GM12878 (cell line): ENCODE results near the gene PIK3R2. TPM values are rescaled to one million over a fixed set of nuclear protein-coding genes. Genes with fewer than 3 reads are reported as not detected.

ENCODE experiments used
- ATAC-seq: fragments of 200-7000 bp; cut with Tn5 transposase; 3 replicates; pipeline ENCODE4 v1.9.1; 2020; ENCODE audit warnings: mild to moderate bottlenecking, moderate library complexity
- BruUV-seq: library from RNA; stranded (reverse); fragments of 400-500 nt; replicated peaks from 2 replicates; lab custom pipeline; 2021; lab: Mats Ljungman, UMichigan
- CTCF ChIA-PET: fragments of 300-600 bp; sonication (Branson Sonifier 250); formaldehyde crosslinking; extraction: SDS; loops from one replicate; lab custom pipeline; 2021; ENCODE audit warnings: inconsistent platforms; lab: Yijun Ruan, JAX
- POLR2A ChIA-PET: fragments of 350-600 bp; formaldehyde crosslinking; extraction: SDS; loops from one replicate; lab custom pipeline; 2021; ENCODE audit warnings: inconsistent platforms; lab: Charles Lee
- RAD21 ChIA-PET: fragments of 300-600 bp; sonication (Branson Sonifier 250); formaldehyde crosslinking; loops from one replicate; lab custom pipeline; 2023; ENCODE audit warnings: antibody characterized with exemption; ENCODE audit not compliant: unreplicated experiment; lab: Charles Lee
- SMC1A ChIA-PET: fragments of 300-600 bp; sonication (Branson Sonifier 250); formaldehyde crosslinking; loops from one replicate; lab custom pipeline; 2023; ENCODE audit not compliant: unreplicated experiment, uncharacterized antibody; lab: Charles Lee
- DNase-seq: peaks from one replicate; pipeline ENCODE4 v3.0.0-alpha.2; 2011; ENCODE audit warnings: low read depth, low spot score
- FAIRE-seq: peaks from 3 replicates; lab custom pipeline; 2011; peaks lifted over from hg19 to GRCh38; lab: Jason Lieb, UNC
- H2AFZ ChIP-seq: 2 replicates; pipeline ENCODE4 v1.6.0; 2011; ENCODE audit warnings: low read depth, low read length, control low read depth; ENCODE audit not compliant: control insufficient read depth
- H3K27ac ChIP-seq: 2 replicates; pipeline ENCODE4 v1.5.1; 2011; ENCODE audit warnings: control low read depth; ENCODE audit not compliant: control insufficient read depth, insufficient read depth
- H3K27me3 ChIP-seq, 2 experiments: replicated peaks in 1 of 2; 2 replicates each; pipeline versions ENCODE4 v1.6.0 to v1.6.1; 2011; ENCODE audit warnings: low read length in 1 of 2; ENCODE audit not compliant: control insufficient read depth in 2 of 2, insufficient read depth in 2 of 2
- H3K36me3 ChIP-seq, 2 experiments: 2 replicates each; pipeline ENCODE4 v1.5.1; 2011; ENCODE audit warnings: low read length in 1 of 2; ENCODE audit not compliant: control insufficient read depth in 2 of 2, insufficient read depth in 2 of 2
- H3K4me1 ChIP-seq: 2 replicates; pipeline ENCODE4 v1.6.1; 2011; ENCODE audit warnings: mild to moderate bottlenecking, low read length, moderate library complexity, mixed read lengths; ENCODE audit not compliant: control insufficient read depth, insufficient read depth
- H3K4me2 ChIP-seq: 2 replicates; pipeline ENCODE4 v1.6.0; 2011; ENCODE audit warnings: control low read depth; ENCODE audit not compliant: control insufficient read depth, insufficient read depth
- H3K4me3 ChIP-seq: fragments of 200-600 bp; sonication (generic); 2 replicates; pipeline ENCODE4 v1.5.1; 2016
- H3K79me2 ChIP-seq: 2 replicates; pipeline ENCODE4 v1.6.0; 2011; ENCODE audit warnings: low read length; ENCODE audit not compliant: control insufficient read depth, insufficient read depth
- H3K9ac ChIP-seq: 2 replicates; pipeline ENCODE4 v1.8.0; 2011; ENCODE audit warnings: low read length, control low read depth, mixed read lengths; ENCODE audit not compliant: control insufficient read depth, insufficient read depth
- H3K9me3 ChIP-seq: replicated peaks from 3 replicates; pipeline ENCODE4 v1.5.1; 2011; ENCODE audit warnings: mild to moderate bottlenecking, low read length; ENCODE audit not compliant: control insufficient read depth, insufficient read depth
- H4K20me1 ChIP-seq: 2 replicates; pipeline ENCODE4 v1.6.0; 2011; ENCODE audit not compliant: control insufficient read depth, insufficient read depth
- HDAC6 ChIP-seq: fragments of 200-600 bp; sonication (generic); IDR thresholded peaks from one replicate; pipeline ENCODE4 v1.8.0; 2017; ENCODE audit warnings: antibody characterized with exemption; ENCODE audit not compliant: unreplicated experiment
- JUNB ChIP-seq: IDR thresholded peaks from 2 replicates; pipeline ENCODE4 v1.6.1; 2016; ENCODE audit warnings: antibody characterized with exemption, mild to moderate bottlenecking
- ZNF384 ChIP-seq: IDR thresholded peaks from 2 replicates; pipeline ENCODE4 v1.6.1; 2012; ENCODE audit warnings: low read depth, mild to moderate bottlenecking, low read length, improper control_type of control experiment, borderline replicate concordance
- WGBS: methylation state at CpG from one replicate; pipeline ENCODE4 v1.1.6; 2016; ENCODE audit warnings: low lambda C conversion rate; ENCODE audit not compliant: insufficient replicate concordance, insufficient coverage; ENCODE audit errors: missing lambda C conversion rate; 5-methylcytosine and 5-hydroxymethylcytosine counted together
- in situ Hi-C: fragments of 300-500 bp; cut with MboI; formaldehyde crosslinking; loops from 9 replicates; pipeline ENCODE4 v1.14.3; 2018; ENCODE audit warnings: mixed read lengths
- intact Hi-C: fragments of 100-400 bp; cut with micrococcal nuclease; formaldehyde crosslinking; loops from one replicate; pipeline ENCODE4 v1.14.2; 2022; ENCODE audit not compliant: unreplicated experiment
- polyA plus RNA-seq, 11 experiments: library from polyadenylated mRNA; depleted of rRNA in 4 of 11; unstranded in 6 of 11; stranded (reverse) in 5 of 11; fragments of >200 nt; fragmentation: Nextera tagmentation in 4 of 11; fragmentation: Illumina TruSeq in 1 of 11; extraction: Ambion mirVana in 4 of 11; extraction: Trizol in 1 of 11; gene quantifications; 1 replicate in 1 of 11; 2 replicates in 10 of 11; pipeline versions ENCODE4 v1.2.1 to v1.2.3, GENCODE V29; 2011 to 2016; ENCODE audit warnings: inconsistent platforms in 2 of 11, missing spikeins in 2 of 11, low read depth in 1 of 11
- total RNA-seq, 4 experiments: library from RNA; depleted of rRNA in 3 of 4; stranded (reverse); fragments of >200 nt in 3 of 4; fragmentation: Illumina TruSeq in 1 of 4; extraction: Trizol in 1 of 4; gene quantifications; 2 replicates each; pipeline versions ENCODE4 v1.2.1 to v1.2.3, GENCODE V29; 2013 to 2021
- TF ChIP-seq, protein P1 (sequence below): fragments of 150-350 bp; IDR thresholded peaks from 2 replicates; pipeline ENCODE4 v1.6.1; 2014; ENCODE audit warnings: mild to moderate bottlenecking, low read depth, low read length
- TF ChIP-seq, protein P2 (sequence below): fragments of 450-650 bp; IDR thresholded peaks from 2 replicates; pipeline ENCODE4 v1.6.1; 2016; ENCODE audit warnings: mild to moderate bottlenecking

PIK3R2 gene
- total and polyA plus RNA-seq, 10 of the 15 experiments (the other 5 are each of a cell fraction or from before 2014, with no cell fraction given), result 0.26 to 22.6 (median 2.5) TPM

DNA sequence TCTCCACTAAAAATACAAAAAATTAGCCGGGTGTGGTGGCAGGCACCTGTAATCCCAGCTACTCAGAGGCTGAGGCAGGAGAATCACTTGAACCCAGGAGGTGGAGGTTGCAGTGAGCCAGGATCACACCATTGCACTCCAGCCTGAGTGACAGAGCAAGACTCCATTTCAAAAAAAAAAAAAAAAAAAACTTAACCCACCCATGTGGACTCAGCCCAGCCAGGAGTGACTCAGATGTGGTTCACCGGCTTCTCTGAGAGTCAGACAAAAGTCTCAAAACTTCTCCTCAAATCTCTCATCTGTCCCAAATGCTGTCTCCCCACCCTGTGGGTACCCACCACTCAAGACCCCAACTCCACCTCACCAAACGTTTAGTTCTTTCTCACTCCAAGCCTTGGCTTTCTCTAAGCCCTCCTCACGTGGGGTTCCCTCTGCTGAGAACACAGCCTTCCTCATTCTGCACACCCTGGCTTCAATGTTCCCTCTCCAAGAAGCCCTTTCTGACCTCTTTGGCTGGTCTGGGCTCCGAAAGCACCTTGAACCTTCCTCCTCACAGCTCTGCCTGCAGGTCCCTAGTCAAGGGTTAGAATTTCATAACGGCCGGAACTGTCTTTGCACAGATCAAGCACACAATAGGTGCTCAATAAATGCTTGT is 61.9 kb downstream of the PIK3R2 start:
- Histone ChIP-seq H3K9ac (no peak overlapping the region), H4K20me1 (no peaks in the 10 kb centered on the region), H3K79me2 (no peaks in the 10 kb centered on the region), H3K27me3 (peaks cover 0 to 1% of the 10 kb centered on the region in 2 experiments; a peak in 2 of 4 replicates), H3K36me3 (no peaks in the 10 kb centered on the region), H2AFZ (no peak overlapping the region), H3K27ac (no peak overlapping the region), H3K4me3 (no peak overlapping the region), H3K4me1 (no peaks in the 10 kb centered on the region), H3K9me3 (no peaks in the 10 kb centered on the region), H3K4me2 (no peak overlapping the region)
- no peak for ATAC-seq
- no peak for DNase-seq
- no TSS peak for BruUV-seq
- in situ Hi-C loops (no loop called here), intact Hi-C loops (no loop called here)
- ChIA-PET SMC1A (no interaction called here), RAD21 (interaction anchor here (0.7 to 1.1 kb wide), 3 partner anchors 9 to 191 kb away, joined by 3 read pairs; no protein-coding TSS in a partner anchor), CTCF (interaction anchor here (1.8 kb wide), 1 partner anchor 37 kb away, joined by 6 read pairs; no protein-coding TSS in a partner anchor), POLR2A (interaction anchor here (0.7 to 1.4 kb wide), 2 partner anchors 8 to 11 kb away, joined by 3 to 4 read pairs; partner anchors contain the start of gene RAB3A)
- TF ChIP-seq, protein P1, sequence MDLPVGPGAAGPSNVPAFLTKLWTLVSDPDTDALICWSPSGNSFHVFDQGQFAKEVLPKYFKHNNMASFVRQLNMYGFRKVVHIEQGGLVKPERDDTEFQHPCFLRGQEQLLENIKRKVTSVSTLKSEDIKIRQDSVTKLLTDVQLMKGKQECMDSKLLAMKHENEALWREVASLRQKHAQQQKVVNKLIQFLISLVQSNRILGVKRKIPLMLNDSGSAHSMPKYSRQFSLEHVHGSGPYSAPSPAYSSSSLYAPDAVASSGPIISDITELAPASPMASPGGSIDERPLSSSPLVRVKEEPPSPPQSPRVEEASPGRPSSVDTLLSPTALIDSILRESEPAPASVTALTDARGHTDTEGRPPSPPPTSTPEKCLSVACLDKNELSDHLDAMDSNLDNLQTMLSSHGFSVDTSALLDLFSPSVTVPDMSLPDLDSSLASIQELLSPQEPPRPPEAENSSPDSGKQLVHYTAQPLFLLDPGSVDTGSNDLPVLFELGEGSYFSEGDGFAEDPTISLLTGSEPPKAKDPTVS, result no peak
- TF ChIP-seq ZNF384 (no peak), JUNB (no peak), HDAC6 (no peak)
- TF ChIP-seq, protein P2, sequence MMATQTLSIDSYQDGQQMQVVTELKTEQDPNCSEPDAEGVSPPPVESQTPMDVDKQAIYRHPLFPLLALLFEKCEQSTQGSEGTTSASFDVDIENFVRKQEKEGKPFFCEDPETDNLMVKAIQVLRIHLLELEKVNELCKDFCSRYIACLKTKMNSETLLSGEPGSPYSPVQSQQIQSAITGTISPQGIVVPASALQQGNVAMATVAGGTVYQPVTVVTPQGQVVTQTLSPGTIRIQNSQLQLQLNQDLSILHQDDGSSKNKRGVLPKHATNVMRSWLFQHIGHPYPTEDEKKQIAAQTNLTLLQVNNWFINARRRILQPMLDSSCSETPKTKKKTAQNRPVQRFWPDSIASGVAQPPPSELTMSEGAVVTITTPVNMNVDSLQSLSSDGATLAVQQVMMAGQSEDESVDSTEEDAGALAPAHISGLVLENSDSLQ, result peak; percentile 65; the same call in 1 of the 2 replicates
- no peak for FAIRE-seq
- 24% methylated on average over 7 of the region's 7 CpGs for WGBS
